ENCODE results near the gene CREB3L4.

- TF ChIP-seq POLR2A (IDR thresholded peaks at IDR 0.05; ENCODE audit: low read length) (no peak), GATA1 (IDR thresholded peaks at IDR 0.05; ENCODE audit: low read depth, low read length) (no peak)
Measured at GRCh38 chr1:153973525-153973924, 5.8 kb downstream of the CREB3L4 start.

All from erythroblast (primary cell).